H1 (cell line): ENCODE measurements around the gene MAP6.

Experiments
- EP300 ChIP-seq, 2 experiments: IDR thresholded peaks; 1 replicate in 1 of 2; 2 replicates in 1 of 2; pipeline ENCODE4 v1.6.1; 2011 to 2012; ENCODE audit warnings: low read depth in 2 of 2, low read length in 2 of 2, mild to moderate bottlenecking in 2 of 2, borderline replicate concordance in 1 of 2, inconsistent platforms in 1 of 2, moderate library complexity in 1 of 2
- JUN ChIP-seq: IDR thresholded peaks from 2 replicates; pipeline ENCODE4 v1.6.1; 2011; ENCODE audit warnings: low read depth, mild to moderate bottlenecking, improper control_type of control experiment, low read length
- POLR2AphosphoS5 ChIP-seq: IDR thresholded peaks from 2 replicates; pipeline ENCODE4 v1.6.1; 2011; ENCODE audit warnings: low read depth, low read length
- YY1 ChIP-seq: IDR thresholded peaks from 2 replicates; pipeline ENCODE4 v1.6.1; 2011; ENCODE audit warnings: low read depth, mild to moderate bottlenecking, low read length
- TF ChIP-seq, protein P1 (sequence below), 3 experiments: IDR thresholded peaks; 1 replicate in 2 of 3; 2 replicates in 1 of 3; pipeline versions ENCODE4 v1.5.1 to v1.6.1; 2011; ENCODE audit warnings: low read length in 3 of 3, mild to moderate bottlenecking in 3 of 3, inconsistent platforms in 2 of 3, low read depth in 1 of 3, moderate library complexity in 1 of 3; ENCODE audit not compliant: insufficient read depth in 1 of 3; ENCODE audit errors: control extremely low read depth in 1 of 3

DNA sequence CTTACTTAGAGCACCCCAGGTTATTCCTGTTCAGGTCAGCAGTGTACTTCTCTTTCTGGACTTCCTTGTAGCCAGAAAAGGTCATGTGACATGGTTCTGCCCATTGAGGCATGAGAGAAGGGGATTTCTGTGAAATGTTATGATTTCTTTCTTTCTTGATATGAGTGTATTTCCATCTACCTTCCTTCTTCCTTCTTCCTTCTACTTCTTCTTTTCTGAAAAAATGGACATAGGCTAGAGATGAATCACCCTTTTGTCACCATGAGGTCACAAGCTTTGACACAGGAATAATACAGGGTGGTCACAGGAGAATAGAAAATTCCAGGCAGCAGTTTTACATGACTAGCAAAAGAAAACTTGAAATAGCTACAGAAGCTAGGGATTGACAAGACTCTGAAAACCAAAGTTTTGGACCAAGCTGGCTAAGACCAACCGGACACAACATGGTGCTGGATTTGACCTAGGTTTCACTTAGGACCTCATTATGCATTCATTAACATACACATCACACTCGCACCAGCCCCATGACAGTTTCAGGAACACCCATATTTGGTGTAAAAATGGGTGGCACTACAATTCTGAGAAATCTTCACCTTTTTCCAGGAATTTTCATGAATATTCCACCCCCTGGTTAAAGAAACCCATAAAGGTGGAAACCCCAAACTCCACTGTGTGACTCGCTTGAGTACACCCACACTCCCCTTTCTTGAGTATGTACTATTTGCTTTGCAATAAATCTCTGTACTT is 21.2 kb upstream of the MAP6 start:
- TF ChIP-seq POLR2AphosphoS5 (no peak), JUN (no peak), EP300 (IDR thresholded peaks at IDR 0.05; ENCODE audit: borderline replicate concordance in 1 of 2, low read depth in 2 of 2, low read length in 2 of 2) (no peak), YY1 (no peak)
- TF ChIP-seq, protein P1, sequence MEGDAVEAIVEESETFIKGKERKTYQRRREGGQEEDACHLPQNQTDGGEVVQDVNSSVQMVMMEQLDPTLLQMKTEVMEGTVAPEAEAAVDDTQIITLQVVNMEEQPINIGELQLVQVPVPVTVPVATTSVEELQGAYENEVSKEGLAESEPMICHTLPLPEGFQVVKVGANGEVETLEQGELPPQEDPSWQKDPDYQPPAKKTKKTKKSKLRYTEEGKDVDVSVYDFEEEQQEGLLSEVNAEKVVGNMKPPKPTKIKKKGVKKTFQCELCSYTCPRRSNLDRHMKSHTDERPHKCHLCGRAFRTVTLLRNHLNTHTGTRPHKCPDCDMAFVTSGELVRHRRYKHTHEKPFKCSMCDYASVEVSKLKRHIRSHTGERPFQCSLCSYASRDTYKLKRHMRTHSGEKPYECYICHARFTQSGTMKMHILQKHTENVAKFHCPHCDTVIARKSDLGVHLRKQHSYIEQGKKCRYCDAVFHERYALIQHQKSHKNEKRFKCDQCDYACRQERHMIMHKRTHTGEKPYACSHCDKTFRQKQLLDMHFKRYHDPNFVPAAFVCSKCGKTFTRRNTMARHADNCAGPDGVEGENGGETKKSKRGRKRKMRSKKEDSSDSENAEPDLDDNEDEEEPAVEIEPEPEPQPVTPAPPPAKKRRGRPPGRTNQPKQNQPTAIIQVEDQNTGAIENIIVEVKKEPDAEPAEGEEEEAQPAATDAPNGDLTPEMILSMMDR (IDR thresholded peaks at IDR 0.05; ENCODE audit: control extremely low read depth in 1 of 3, insufficient read depth in 1 of 3, low read depth in 1 of 3, low read length in 3 of 3) = no peak
